K562 (cell line): ENCODE data around the gene CRYBG1.

Source experiments
- CLOCK ChIP-seq: fragments of 250-450 bp; sonication (Bioruptor Pico); IDR thresholded peaks from 2 replicates; pipeline ENCODE4 v1.4.0; 2020; ENCODE audit warnings: mild to moderate bottlenecking, moderate library complexity, borderline replicate concordance
- CREB1 ChIP-seq, 2 experiments: sonication (generic) in 1 of 2; formaldehyde crosslinking in 1 of 2; IDR thresholded peaks; 2 replicates each; pipeline versions ENCODE4 v1.6.1 to v1.8.0; 2012 to 2022; ENCODE audit warnings: inconsistent platforms in 1 of 2, mild to moderate bottlenecking in 1 of 2, missing genetic modification reagents in 1 of 2, moderate library complexity in 1 of 2
- CTCF ChIP-seq, 3 experiments: IDR thresholded peaks in 2 of 3; conservative IDR thresholded peaks in 1 of 3; 2 replicates each; pipeline ENCODE4 v1.5.1; 2011 to 2012; ENCODE audit warnings: low read length in 3 of 3, mild to moderate bottlenecking in 3 of 3, control low read depth in 2 of 3, improper control_type of control experiment in 1 of 3, inconsistent platforms in 1 of 3, low read depth in 1 of 3, mixed read lengths in 1 of 3, moderate library complexity in 1 of 3; ENCODE audit not compliant: insufficient read depth in 2 of 3
- E2F6 ChIP-seq, 2 experiments: IDR thresholded peaks; 2 replicates each; pipeline ENCODE4 v1.6.1; 2011; ENCODE audit warnings: borderline replicate concordance in 1 of 2, control low read depth in 1 of 2, low read depth in 1 of 2, low read length in 1 of 2, mild to moderate bottlenecking in 1 of 2, mixed read lengths in 1 of 2, moderate library complexity in 1 of 2; ENCODE audit not compliant: insufficient read depth in 1 of 2, insufficient read length in 1 of 2, poor library complexity in 1 of 2, severe bottlenecking in 1 of 2; ENCODE audit errors: extremely low read depth in 1 of 2
- FOXJ3 ChIP-seq: sonication (generic); formaldehyde crosslinking; IDR thresholded peaks from 2 replicates; pipeline ENCODE4 v1.4.0; 2020; ENCODE audit warnings: mild to moderate bottlenecking, missing genetic modification reagents
- HNRNPL ChIP-seq: fragments of 200-400 bp; formaldehyde crosslinking; IDR thresholded peaks from 2 replicates; pipeline ENCODE4 v1.6.1; 2017; ENCODE audit warnings: low read depth, mild to moderate bottlenecking, low read length
- MCM5 ChIP-seq: fragments of 450-650 bp; IDR thresholded peaks from 2 replicates; pipeline ENCODE4 v1.6.1; 2016; ENCODE audit warnings: low read depth
- MEF2A ChIP-seq: IDR thresholded peaks from 2 replicates; pipeline ENCODE4 v1.6.1; 2011; ENCODE audit warnings: low read depth, mild to moderate bottlenecking, low read length, moderate library complexity; ENCODE audit not compliant: control insufficient read depth
- NFYB ChIP-seq: IDR thresholded peaks from 2 replicates; pipeline ENCODE4 v1.6.1; 2011; ENCODE audit warnings: mild to moderate bottlenecking, moderate library complexity; ENCODE audit not compliant: insufficient read length; ENCODE audit errors: extremely low read depth
- POLR2A ChIP-seq: fragments of 450-650 bp; conservative IDR thresholded peaks from 2 replicates; pipeline ENCODE4 v1.6.1; 2016
- REST ChIP-seq, 2 experiments: fragments of 450-650 bp; formaldehyde crosslinking in 1 of 2; IDR thresholded peaks; 2 replicates each; pipeline versions ENCODE4 v1.4.0 to v1.6.1; 2014 to 2020; ENCODE audit warnings: mild to moderate bottlenecking in 2 of 2, borderline replicate concordance in 1 of 2, low read depth in 1 of 2
- STAG1 ChIP-seq: sonication (generic); formaldehyde crosslinking; IDR thresholded peaks from 2 replicates; pipeline ENCODE4 v1.5.0; 2020; ENCODE audit warnings: missing genetic modification reagents, borderline replicate concordance
- ZNF124 ChIP-seq: sonication (generic); formaldehyde crosslinking; IDR thresholded peaks from 2 replicates; pipeline ENCODE4 v1.8.1; 2022; ENCODE audit warnings: missing genetic modification reagents

GRCh38 chr6:106445508-106445878, 85.0 kb downstream of the CRYBG1 start:
- TF ChIP-seq HNRNPL (no peak), NFYB (no peak), MCM5 (no peak), STAG1 (CRISPR knock-in tag) (no peak), MEF2A (no peak), REST (IDR thresholded peaks at IDR 0.05; ENCODE audit: borderline replicate concordance) (no peak), REST (CRISPR knock-in tag; IDR thresholded peaks at IDR 0.05; ENCODE audit: low read depth) (no peak), FOXJ3 (CRISPR knock-in tag) (no peak), E2F6 (IDR thresholded peaks at IDR 0.05; ENCODE audit: borderline replicate concordance in 1 of 2, extremely low read depth in 1 of 2, insufficient read depth in 1 of 2, insufficient read length in 1 of 2, low read depth in 1 of 2, low read length in 1 of 2, poor library complexity in 1 of 2, severe bottlenecking in 1 of 2) (no peak), CREB1 (IDR thresholded peaks at IDR 0.05) (no peak), CREB1 (CRISPR knock-in tag; IDR thresholded peaks at IDR 0.05) (no peak), POLR2A (no peak), ZNF124 (no peak), CTCF (IDR thresholded peaks at IDR 0.05 in 2 of 3, conservative IDR thresholded peaks at IDR 0.05 in 1 of 3; ENCODE audit: insufficient read depth in 2 of 3, low read depth in 1 of 3, low read length in 3 of 3) (no peak), CLOCK (CRISPR knock-in tag) (no peak)
